Dermis blood vessel endothelial cell (primary cell): ENCODE measurements around the gene RCVRN. TPM values are rescaled to one million over a fixed set of nuclear protein-coding genes. Genes with fewer than 3 reads are reported as not detected.

Source experiments
- DNase-seq: peaks from one replicate; pipeline ENCODE4 v3.0.0; 2010
- total RNA-seq: library from RNA; depleted of rRNA; stranded (reverse); fragments of >200 nt; gene quantifications from 2 replicates; pipeline ENCODE4 v1.2.3, GENCODE V29; 2014

Gene RCVRN
- not detected in 2 replicates for total RNA-seq

- DNase-seq, result no peak
These were observed at the start of gene RCVRN for GRCh38 chr17:9905078-9905415. TSS of gene RCVRN (minus strand) at chr17:9905271. CDS start at chr17:9905180, 91 bp downstream.

- DNase-seq, result no peak
These were observed 48.4 kb upstream of the RCVRN start for GRCh38 chr17:9953492-9953891.

- no peak for DNase-seq
These were observed 46.7 kb upstream of the RCVRN start for GRCh38 chr17:9951803-9952202.

- no peak for DNase-seq
These were observed 43.9 kb upstream of the RCVRN start for GRCh38 chr17:9948928-9949327.

- no peak for DNase-seq
These were observed 39.6 kb upstream of the RCVRN start for GRCh38 chr17:9944704-9945103.

GRCh38 chr17:9943343-9943742, 38.3 kb upstream of the RCVRN start:
- no peak for DNase-seq

- no peak for DNase-seq
These were observed 37.8 kb upstream of the RCVRN start for GRCh38 chr17:9942885-9943284.

- DNase-seq, result no peak
These were observed 36.2 kb upstream of the RCVRN start for GRCh38 chr17:9941305-9941704.

GRCh38 chr17:9940841-9941240, 35.8 kb upstream of the RCVRN start:
- DNase-seq, result no peak

GRCh38 chr17:9938764-9939163, 33.7 kb upstream of the RCVRN start:
- DNase-seq, result no peak

- DNase-seq, result no peak
These were observed 32.8 kb upstream of the RCVRN start for GRCh38 chr17:9937901-9938300.

- no peak for DNase-seq
These were observed 32.2 kb upstream of the RCVRN start for GRCh38 chr17:9937241-9937761.

- DNase-seq, result no peak
These were observed 31.0 kb upstream of the RCVRN start for GRCh38 chr17:9936095-9936494.

GRCh38 chr17:9935408-9935807, 30.3 kb upstream of the RCVRN start:
- no peak for DNase-seq

GRCh38 chr17:9934331-9934730, 29.3 kb upstream of the RCVRN start:
- DNase-seq, result no peak

- no peak for DNase-seq
These were observed 27.4 kb upstream of the RCVRN start for GRCh38 chr17:9932491-9932890.

- no peak for DNase-seq
These were observed 26.2 kb upstream of the RCVRN start for GRCh38 chr17:9931144-9931741.

GRCh38 chr17:9929871-9930270, 24.8 kb upstream of the RCVRN start:
- DNase-seq, result no peak

GRCh38 chr17:9928601-9929333, 23.7 kb upstream of the RCVRN start:
- peak; percentile 24 for DNase-seq

GRCh38 chr17:9926150-9926804, 21.2 kb upstream of the RCVRN start:
- DNase-seq, result no peak

- no peak for DNase-seq
These were observed 20.4 kb upstream of the RCVRN start for GRCh38 chr17:9925457-9925856.

- DNase-seq, result peak; percentile 64
These were observed 19.7 kb upstream of the RCVRN start for GRCh38 chr17:9924735-9925191.

GRCh38 chr17:9922012-9922848, 17.2 kb upstream of the RCVRN start:
- DNase-seq, result no peak
